ENCODE data around the gene KIAA0232.

Gene KIAA0232

GRCh38 chr4:6839579-6839978, 57.1 kb downstream of the KIAA0232 start:
- DNase-seq (ENCODE audit: low read depth): no peak
- TF ChIP-seq CTCF (IDR thresholded peaks at IDR 0.05; ENCODE audit: low read depth, low read length, missing control alignments): no peak
- H3K4me3 ChIP-seq (ENCODE audit: low read depth, low read length): no peak overlapping the region
- in situ Hi-C loops (cut with HindIII; ENCODE audit: low sequenced_read_pairs): no loop called here

- peak; percentile 43 for DNase-seq (ENCODE audit: low read depth)
- TF ChIP-seq CTCF (IDR thresholded peaks at IDR 0.05; ENCODE audit: low read depth, low read length, missing control alignments): no peak
- in situ Hi-C loops (cut with HindIII; ENCODE audit: low sequenced_read_pairs): no loop called here
- no peak overlapping the region for H3K4me3 ChIP-seq (ENCODE audit: low read depth, low read length)
Observed at GRCh38 chr4:6840062-6840976, 57.8 kb downstream of the KIAA0232 start.

GRCh38 chr4:6845027-6845426, 62.5 kb downstream of the KIAA0232 start:
- in situ Hi-C loops (cut with HindIII; ENCODE audit: low sequenced_read_pairs): no loop called here
- no peak overlapping the region for H3K4me3 ChIP-seq (ENCODE audit: low read depth, low read length)
- no peak for DNase-seq (ENCODE audit: low read depth)
- no peak for TF ChIP-seq CTCF (IDR thresholded peaks at IDR 0.05; ENCODE audit: low read depth, low read length, missing control alignments)

GRCh38 chr4:6845574-6845973, 63.0 kb downstream of the KIAA0232 start:
- no peak overlapping the region for H3K4me3 ChIP-seq (ENCODE audit: low read depth, low read length)
- no peak for DNase-seq (ENCODE audit: low read depth)
- in situ Hi-C loops (cut with HindIII; ENCODE audit: low sequenced_read_pairs): no loop called here
- TF ChIP-seq CTCF (IDR thresholded peaks at IDR 0.05; ENCODE audit: low read depth, low read length, missing control alignments): no peak

- H3K4me3 ChIP-seq (ENCODE audit: low read depth, low read length): no peak overlapping the region
- no peak for TF ChIP-seq CTCF (IDR thresholded peaks at IDR 0.05; ENCODE audit: low read depth, low read length, missing control alignments)
- DNase-seq (ENCODE audit: low read depth): no peak
- in situ Hi-C loops (cut with HindIII; ENCODE audit: low sequenced_read_pairs): no loop called here
Observed at GRCh38 chr4:6847178-6847577, 64.7 kb downstream of the KIAA0232 start.

- no peak for TF ChIP-seq CTCF (IDR thresholded peaks at IDR 0.05; ENCODE audit: low read depth, low read length, missing control alignments)
- no peak for DNase-seq (ENCODE audit: low read depth)
- H3K4me3 ChIP-seq (ENCODE audit: low read depth, low read length): no peak overlapping the region
- in situ Hi-C loops (cut with HindIII; ENCODE audit: low sequenced_read_pairs): no loop called here
Observed at GRCh38 chr4:6848717-6849305, 66.3 kb downstream of the KIAA0232 start.

All from astrocyte of the cerebellum (primary cell).